LNCAP (cell line): ENCODE results near the gene NFS1.

Experiments used
- CTCF ChIP-seq: fragments of 450-650 bp; IDR thresholded peaks from 2 replicates; pipeline ENCODE4 v1.5.1; 2017; ENCODE audit warnings: mild to moderate bottlenecking

Gene NFS1

GRCh38 chr20:35730583-35731468 is 31.7 kb upstream of the NFS1 start:
- no peak for TF ChIP-seq CTCF

GRCh38 chr20:35729836-35730582 is 30.9 kb upstream of the NFS1 start:
- no peak for TF ChIP-seq CTCF

- no peak for TF ChIP-seq CTCF
Observed at GRCh38 chr20:35729283-35729807, 30.2 kb upstream of the NFS1 start.

- TF ChIP-seq CTCF: no peak
Observed at GRCh38 chr20:35726842-35727711, 27.9 kb upstream of the NFS1 start.

- TF ChIP-seq CTCF: no peak
Observed at GRCh38 chr20:35724321-35725230, 25.4 kb upstream of the NFS1 start.

GRCh38 chr20:35721621-35722020 is 22.5 kb upstream of the NFS1 start:
- TF ChIP-seq CTCF: no peak
